Kidney capillary endothelial cell (primary cell): ENCODE measurements around the gene TBC1D4.
"Not testable (repeated sequence)": the region's sequence is repeated elsewhere in the genome, so short reads cannot be mapped to it uniquely, and the experiment has no call there.

Source experiments
- DNase-seq: peaks from one replicate; pipeline ENCODE4 v3.0.0-alpha.2; 2018; ENCODE audit warnings: low spot score

TBC1D4 gene

GRCh38 chr13:75454497-75454896 is 27.5 kb downstream of the TBC1D4 start:
- no peak for DNase-seq

GRCh38 chr13:75452564-75452963 is 29.4 kb downstream of the TBC1D4 start:
- DNase-seq, result no peak

- DNase-seq, result no peak
These were observed 34.5 kb downstream of the TBC1D4 start for GRCh38 chr13:75447493-75447892.

GRCh38 chr13:75446874-75447273 is 35.1 kb downstream of the TBC1D4 start:
- no peak for DNase-seq

GRCh38 chr13:75445717-75446499 is 36.1 kb downstream of the TBC1D4 start:
- no peak for DNase-seq

- DNase-seq, result no peak
These were observed 38.0 kb downstream of the TBC1D4 start for GRCh38 chr13:75444016-75444415.

GRCh38 chr13:75443356-75443958 is 38.5 kb downstream of the TBC1D4 start:
- no peak for DNase-seq

GRCh38 chr13:75442736-75443234 is 39.2 kb downstream of the TBC1D4 start:
- DNase-seq, result no peak

- no peak for DNase-seq
These were observed 41.9 kb downstream of the TBC1D4 start for GRCh38 chr13:75440100-75440499.

GRCh38 chr13:75437582-75438318 is 44.2 kb downstream of the TBC1D4 start:
- no peak for DNase-seq

- not testable (repeated sequence) for DNase-seq
These were observed 47.8 kb downstream of the TBC1D4 start for GRCh38 chr13:75434126-75434525.

GRCh38 chr13:75432811-75433244 is 49.1 kb downstream of the TBC1D4 start:
- no peak for DNase-seq

- DNase-seq, result no peak
These were observed 49.9 kb downstream of the TBC1D4 start for GRCh38 chr13:75432045-75432444.

- no peak for DNase-seq
These were observed 51.3 kb downstream of the TBC1D4 start for GRCh38 chr13:75430436-75431209.

- DNase-seq, result no peak
These were observed 55.5 kb downstream of the TBC1D4 start for GRCh38 chr13:75426421-75426820.

GRCh38 chr13:75425216-75426009 is 56.6 kb downstream of the TBC1D4 start:
- DNase-seq, result no peak

GRCh38 chr13:75423946-75424345 is 58.0 kb downstream of the TBC1D4 start:
- no peak for DNase-seq

- DNase-seq, result no peak
These were observed 59.9 kb downstream of the TBC1D4 start for GRCh38 chr13:75422028-75422427.

- DNase-seq, result no peak
These were observed 60.8 kb downstream of the TBC1D4 start for GRCh38 chr13:75421133-75421532.

GRCh38 chr13:75419656-75420055 is 62.3 kb downstream of the TBC1D4 start:
- no peak for DNase-seq

- no peak for DNase-seq
These were observed 63.0 kb downstream of the TBC1D4 start for GRCh38 chr13:75418997-75419396.
